GM21390 (cell line): ENCODE data around the gene PPOX.

ENCODE experiments used
- ATAC-seq: cut with Tn5 transposase; IDR thresholded peaks from one replicate; pipeline ENCODE4 v1.9.1; 2021; ENCODE audit not compliant: unreplicated experiment

PPOX gene

DNA sequence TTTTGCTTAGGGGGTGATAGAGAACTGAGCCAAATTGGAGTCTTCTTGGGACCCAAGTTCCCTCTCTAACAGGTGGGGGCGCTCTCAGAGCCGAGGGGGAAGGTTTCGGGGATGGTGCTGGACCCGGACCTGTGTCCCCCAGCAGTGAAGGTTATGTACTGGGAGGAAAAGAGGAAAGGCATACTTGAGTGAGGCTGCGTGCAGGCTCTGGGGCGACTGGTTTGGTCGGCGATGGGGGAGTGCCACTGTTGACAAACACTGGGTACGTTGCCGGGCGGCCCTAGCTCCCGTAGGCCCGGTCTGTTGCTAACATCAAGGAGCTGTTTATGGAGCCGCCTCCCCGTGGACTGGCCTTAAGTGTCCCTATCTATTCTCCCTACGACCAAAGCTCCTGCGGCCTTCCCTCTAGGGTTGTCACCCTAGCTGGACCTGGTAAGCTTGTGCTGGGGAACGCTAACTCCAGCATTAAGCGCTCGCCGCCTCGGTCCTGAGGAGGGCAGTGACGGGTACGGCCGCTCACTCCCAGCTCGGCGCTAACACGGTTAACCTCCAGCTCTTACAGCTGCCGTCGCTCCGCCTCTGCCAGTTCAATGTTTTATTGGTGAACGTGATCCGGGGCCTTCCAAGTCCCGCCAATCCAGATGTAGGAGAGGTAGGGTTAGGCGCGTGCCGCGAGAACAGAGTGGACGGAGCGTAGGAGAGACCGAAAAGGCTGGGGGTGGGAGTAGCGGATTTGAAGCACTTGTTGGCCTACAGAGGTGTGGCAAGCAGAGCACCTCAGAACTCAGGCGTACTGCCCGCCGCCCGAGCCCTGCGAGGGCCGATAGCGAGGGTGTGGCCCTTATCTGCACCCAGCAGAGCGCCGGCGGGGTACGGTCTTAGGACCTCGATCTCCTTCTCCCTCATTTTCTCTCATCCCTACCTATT is at the start of gene PPOX:
TSS of gene PPOX (plus strand) at position 685 of the 927 bp plus-strand sequence. CDS start 422 bp downstream, outside the sequence.
- peak; percentile 91 for ATAC-seq

DNA sequence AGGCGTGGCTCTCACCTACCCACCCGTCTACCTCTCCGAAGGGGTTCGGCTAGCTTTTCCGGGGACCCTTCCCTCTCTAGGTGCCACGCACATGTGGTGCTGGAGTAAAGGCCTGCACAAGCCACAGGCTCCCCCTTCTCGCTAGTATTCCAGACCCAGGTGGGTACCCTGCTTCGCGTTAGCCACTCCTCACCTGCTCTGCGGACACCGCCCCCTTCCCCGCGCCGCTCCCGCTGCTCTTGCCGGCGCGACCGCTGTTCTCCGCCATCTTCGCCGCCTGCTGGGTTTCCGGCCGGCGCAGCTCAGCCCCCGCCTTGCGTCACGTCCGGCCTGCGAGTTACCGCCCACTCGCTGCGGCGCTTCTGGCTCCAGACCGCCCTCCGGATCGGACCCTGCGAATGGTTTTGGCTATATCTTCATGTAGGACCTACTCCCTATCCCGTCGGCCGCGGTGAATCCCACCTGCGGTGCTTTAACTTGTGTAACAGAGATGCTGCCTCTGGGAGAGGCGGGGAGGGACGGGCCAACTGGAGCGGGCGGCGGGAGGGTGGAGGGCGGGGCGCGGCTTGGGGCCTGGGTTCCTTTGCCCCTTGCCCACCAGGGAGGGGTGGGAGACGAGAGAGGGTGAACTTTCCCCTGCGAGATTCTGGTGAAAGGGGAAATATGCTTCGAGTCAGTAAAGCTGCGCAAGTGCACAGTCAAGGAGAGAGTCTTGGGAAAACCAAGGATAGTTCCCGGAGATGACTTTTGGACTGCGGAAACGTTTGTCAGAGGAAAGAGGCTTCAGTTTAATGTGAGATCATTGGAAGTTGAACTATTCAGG is 48.3 kb upstream of the PPOX start, which contains the start of the genes NIT1 and PFDN2:
TSS of gene NIT1 (plus strand) at position 347 of the 823 bp plus-strand sequence. CDS start at position 419, 72 bp downstream.
TSS of gene PFDN2 (minus strand) at position 279 of the 823 bp plus-strand sequence. CDS start at position 268, 11 bp downstream.
- ATAC-seq, result peak; percentile 77

DNA sequence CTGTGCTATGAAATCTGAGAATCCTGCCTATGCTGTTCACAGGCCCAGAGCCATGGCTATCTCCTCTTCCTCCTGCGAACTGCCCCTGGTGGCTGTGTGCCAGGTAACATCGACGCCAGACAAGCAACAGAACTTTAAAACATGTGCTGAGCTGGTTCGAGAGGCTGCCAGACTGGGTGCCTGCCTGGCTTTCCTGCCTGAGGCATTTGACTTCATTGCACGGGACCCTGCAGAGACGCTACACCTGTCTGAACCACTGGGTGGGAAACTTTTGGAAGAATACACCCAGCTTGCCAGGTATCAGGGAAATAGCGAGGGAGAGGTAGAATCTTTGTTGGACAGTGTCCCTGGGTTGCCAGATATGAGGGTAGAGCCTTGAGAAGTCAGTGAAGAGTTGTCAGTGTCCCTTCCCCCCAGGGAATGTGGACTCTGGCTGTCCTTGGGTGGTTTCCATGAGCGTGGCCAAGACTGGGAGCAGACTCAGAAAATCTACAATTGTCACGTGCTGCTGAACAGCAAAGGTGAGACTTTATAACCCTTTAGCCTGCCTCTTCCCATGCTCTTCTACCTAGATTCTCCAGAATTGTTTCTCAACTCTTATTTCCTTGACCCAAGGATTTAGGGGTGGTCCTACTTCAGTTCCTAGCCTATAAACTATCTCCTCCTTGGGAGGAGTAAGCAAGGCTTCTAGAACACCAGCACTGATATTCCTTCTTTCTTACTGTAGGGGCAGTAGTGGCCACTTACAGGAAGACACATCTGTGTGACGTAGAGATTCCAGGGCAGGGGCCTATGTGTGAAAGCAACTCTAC is 46.9 kb upstream of the PPOX start:
- peak; percentile 46 for ATAC-seq

DNA sequence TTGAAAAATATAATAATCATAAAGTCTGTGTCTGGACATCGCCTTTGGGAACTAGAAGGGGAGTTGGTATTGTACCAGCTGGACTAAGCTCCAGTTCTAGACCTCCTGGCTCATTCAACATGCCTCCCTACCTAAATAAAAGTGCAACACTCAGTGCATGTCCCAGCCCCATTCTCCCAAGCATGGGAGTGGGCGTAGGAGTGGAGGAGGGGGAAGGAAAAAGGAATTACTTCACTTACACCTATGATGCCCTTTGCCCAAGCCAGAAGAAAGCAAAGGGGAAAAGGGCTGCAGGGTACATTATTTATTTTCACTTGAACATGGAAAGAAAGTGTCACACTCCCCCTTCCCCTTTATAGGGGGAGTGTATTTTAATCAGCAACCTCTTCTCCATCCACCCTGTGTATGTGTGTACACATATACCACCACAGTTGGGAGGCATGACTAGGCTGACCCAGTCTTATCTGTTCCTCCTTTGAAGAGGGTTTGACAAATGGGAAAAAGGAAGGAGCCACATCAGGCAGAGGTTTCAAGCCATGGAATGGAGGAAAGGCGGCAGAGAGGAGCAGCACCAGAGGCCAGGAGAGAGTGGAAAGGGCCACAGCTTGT is 45.1 kb upstream of the PPOX start:
- ATAC-seq, result no peak

DNA sequence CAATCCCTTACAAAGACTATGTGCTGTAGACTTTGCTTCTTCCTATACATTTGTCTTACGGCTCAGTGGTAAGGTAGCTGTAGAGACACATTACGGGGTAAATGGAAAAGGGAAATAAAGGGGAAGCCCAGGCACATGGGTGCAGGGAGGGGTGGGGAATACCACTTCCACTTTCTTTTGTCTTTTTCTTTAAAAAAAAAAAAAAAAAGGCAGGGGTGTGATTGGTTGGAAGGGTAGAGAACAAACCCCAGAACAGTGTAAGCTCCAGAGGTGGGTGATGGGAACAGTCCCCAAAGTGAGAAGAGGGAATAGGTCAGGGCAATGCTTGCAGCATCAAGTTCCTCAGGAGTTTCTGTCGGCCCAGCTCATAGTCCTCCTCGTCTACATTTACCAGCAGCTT is 44.4 kb upstream of the PPOX start:
- no peak for ATAC-seq

DNA sequence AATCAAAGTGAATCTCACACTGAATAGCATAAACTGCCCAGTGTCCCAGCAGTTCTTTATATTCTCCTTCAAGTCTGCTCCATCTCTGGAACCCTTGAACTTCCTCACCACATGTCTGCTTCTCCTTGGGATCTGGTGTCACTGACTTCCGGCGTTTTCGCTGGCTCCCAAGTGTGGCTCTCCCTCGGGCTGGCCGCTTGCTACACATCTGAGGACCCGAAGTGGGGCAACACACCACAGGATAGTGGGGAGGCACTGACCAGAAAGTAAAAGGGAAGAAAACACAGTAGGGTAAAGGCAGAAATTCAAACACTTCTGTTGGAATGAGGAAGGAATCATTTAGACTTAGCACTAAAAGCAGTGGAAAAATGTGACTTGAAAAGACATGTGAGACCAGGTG is 43.3 kb upstream of the PPOX start:
- no peak for ATAC-seq

DNA sequence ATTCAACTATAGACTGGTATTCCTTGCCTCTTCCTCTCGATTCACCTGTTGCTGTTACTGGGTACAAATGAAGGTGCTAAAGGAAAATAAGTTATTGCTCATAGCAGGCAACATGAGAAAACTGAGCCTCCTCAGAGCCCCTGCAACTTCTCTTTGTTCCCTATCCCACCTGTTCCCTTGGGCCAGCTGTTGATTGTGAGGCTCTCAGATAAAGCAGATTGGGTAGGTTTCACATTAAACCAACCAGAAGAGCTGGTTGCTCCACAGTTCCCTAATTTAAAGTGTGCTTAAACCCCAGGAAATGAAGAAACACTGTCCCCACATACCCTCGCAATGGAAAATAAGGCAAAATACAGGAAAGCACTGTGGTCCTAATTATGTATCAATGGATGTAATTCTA is 38.6 kb upstream of the PPOX start:
- ATAC-seq, result no peak

DNA sequence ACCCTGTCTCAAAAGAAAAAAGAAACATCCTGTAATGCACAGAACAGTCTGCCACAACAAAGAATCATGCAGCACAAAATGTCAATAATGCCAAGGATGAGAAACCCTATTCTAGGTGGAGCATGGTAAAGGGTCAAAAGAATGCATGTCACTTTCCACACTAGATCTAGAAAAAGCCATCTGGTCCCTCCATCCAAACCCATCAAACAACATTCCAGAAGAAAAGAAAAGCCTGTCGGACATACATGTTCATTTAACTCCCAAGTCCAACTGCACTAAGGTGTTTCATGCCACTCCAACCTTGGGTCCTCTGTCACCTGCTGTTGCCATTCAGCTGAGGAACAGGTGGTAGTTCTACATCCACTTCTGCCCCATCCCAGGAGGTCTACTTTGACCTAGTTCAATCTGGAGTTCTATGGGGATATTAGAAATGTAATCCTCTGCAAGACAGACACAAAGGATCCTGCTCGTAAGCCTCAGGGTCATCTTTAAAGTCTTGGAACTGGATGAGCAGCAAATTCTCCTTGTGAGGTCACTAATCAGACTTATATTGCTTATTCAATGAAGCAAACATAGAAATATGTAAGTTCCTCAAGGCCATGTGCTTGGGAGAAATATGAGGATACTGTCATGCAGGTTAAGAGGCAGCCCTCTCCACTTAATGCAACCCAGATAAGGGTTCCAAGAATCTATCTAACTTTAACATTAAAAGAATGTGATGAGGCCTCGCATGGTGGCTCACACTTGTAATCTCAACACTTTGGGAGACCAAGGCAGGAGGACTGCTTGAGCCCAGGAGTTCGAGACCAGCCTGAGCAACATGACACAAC is 37.4 kb upstream of the PPOX start:
- no peak for ATAC-seq

DNA sequence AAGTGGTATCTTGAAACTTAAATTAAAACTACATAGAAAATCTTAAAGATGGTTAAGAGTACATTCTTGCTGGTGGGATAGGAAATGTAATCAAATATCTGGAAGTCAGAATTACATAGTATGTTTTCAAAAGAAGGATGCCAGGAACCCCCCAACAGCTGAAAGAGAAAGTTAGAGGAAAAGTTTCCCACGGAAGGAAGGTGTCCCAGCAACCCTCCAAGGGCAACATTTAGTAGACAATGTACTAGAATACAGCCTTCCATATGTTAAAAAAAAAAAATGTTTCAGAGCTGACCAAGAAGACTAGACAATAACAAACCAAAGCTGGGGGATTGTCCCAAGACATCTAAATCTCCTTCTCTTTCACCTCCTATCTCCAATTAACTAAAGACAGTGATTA is 36.0 kb upstream of the PPOX start:
- ATAC-seq, result no peak

DNA sequence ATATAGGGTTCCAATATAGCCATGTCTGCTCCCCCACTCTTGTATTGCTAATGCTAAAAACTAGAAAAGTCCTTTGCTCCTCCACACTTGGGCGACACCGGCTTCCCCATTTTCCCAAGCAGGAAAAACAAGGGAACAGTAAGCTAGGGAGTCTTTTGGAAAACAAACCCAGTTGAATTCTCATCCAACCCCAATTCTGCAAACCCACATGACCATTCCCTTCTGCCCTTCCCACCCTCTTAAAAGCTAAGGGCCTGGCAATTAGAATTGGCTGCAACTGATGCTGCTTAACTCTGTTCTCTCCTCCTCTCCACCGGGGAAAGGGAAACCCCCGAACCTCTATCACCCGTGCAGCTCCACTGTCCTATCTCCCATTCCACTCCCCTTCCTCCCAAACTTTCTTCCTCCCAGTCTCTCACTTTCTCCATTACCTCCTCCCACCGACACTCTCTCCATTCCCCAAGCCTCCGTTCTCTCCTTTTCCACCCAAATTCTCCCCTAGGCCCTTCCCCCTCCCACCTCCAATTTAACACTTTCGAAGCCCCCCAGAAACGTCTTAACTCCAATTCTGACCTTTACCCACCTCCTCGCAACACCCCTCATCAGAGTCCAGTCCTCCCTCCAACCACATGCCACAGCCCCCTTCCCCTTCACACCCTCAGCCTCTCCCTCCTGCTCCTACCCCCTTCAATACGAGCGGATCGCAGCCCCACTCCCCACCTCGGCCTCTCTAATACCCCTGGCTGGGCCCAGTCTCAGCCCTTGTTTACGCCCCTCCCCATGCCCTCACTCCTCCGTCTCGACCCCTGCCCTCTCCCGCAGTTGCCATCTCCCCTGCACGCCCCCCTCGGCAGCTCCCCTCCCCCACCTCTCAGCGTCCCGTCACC is 34.5 kb upstream of the PPOX start:
- ATAC-seq, result no peak

- peak; percentile 96 for ATAC-seq
These were observed 33.6 kb upstream of the PPOX start, which contains the start of gene DEDD for GRCh38 chr1:161132410-161133219. Gene DEDD (minus strand): TSS chr1:161132667. CDS start chr1:161124462, 8,205 bp downstream.

DNA sequence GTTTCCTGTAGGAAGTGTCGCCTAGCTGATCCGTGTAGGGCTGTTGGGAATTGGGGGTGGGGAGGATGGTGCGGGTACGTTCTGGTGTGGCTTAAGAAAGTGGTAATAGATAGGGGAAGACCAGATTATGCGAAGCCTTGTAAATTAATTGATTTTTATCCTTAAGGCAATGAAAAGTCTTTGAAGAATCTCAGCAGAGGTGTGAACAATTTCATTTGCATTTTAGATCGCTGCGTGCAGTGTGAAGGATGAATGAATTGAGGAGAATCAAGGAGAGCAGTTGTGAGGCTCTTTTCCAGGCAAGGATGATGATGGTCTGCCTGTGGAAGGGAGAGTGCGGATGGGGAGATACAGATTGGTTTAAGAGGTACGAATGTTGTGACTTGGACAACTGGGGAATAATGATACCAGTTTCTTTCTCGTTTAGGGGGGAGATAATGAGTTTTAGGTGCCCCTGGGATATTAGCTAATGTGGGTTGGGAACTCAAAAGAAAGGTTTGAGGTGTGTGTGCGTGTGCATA is 32.9 kb upstream of the PPOX start:
- no peak for ATAC-seq

DNA sequence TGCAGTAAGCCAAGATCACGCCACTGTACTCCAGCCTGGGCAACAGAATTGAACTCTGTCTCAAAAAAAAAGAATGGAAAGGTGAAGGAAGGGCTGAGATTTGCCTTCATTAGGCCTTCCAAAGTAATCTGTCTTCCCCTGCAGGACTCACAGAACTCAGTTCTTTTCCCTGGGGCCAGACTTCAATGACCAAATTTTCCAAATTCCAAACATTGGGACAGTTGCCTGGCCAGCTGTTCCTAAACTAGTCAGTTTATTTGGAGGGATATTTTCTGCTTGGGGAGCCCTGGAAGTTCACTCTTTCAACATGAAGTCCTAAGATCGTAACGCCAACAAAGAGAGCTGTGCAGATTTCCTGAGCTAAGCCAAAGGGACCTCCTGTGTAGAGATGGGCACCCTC is 28.3 kb upstream of the PPOX start:
- no peak for ATAC-seq

- no peak for ATAC-seq
These were observed 27.8 kb upstream of the PPOX start for GRCh38 chr1:161138431-161138830.

DNA sequence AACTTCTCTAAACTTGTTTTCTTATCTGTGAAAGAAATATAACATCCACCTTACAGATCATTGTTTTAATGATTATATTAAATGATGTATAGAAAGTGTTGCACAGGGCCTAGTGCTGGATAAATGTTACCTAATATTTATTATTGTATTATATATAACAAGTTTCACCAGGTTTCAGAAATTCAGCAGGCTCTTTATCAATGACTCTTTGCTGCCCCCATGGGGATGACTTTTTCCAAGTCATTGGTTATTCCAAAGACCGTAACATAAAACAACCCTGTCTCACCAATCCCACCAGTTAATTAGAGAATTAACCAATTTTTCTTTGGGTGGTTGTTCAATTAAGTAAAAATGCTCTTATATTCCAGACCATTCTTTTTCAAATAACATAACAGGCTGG is 26.5 kb upstream of the PPOX start:
- no peak for ATAC-seq

DNA sequence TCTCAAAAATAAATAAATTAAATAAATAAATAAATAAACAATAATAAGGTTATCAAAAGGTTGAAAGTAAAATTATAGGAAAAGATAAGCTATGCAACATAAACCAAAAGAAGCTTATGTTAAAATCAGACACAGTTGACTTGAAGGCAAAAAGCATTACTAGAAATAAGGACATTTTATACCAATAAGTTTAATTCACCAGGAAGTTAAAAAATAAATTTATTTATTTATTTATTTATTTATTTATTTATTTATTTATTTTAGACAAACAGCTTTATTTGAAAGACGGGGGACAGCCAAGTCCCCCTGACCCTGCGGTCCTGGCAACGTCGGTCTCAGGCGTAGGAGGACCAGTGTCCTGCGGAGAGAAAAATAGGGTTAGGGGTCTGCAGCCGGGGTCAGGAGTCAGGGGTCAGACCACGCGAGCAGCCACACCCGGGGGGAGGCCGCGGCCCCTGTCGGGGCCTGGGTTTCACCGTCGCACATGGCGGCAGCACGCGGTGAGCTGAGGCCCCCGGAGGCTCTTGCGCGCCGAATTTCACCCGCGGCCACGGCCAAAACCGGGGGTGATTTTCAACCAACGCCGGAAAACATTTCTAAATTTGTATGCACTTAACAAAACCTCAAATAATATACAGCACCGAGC is 25.3 kb upstream of the PPOX start:
- ATAC-seq, result no peak

GRCh38 chr1:161145832-161146231 is 20.4 kb upstream of the PPOX start:
- no peak for ATAC-seq
